H1 (cell line): ENCODE results near the gene EIF4A2. TPM values are rescaled to one million over a fixed set of nuclear protein-coding genes. Genes with fewer than 3 reads are reported as not detected.

Experiments
- BCL11A ChIP-seq, 2 experiments: IDR thresholded peaks; one replicate each; pipeline ENCODE4 v1.6.1; 2011; ENCODE audit warnings: low read depth in 2 of 2, low read length in 2 of 2, mild to moderate bottlenecking in 2 of 2
- CHD1 ChIP-seq: IDR thresholded peaks from 2 replicates; pipeline ENCODE4 v1.6.1; 2012; ENCODE audit warnings: low read depth, low read length, improper control_type of control experiment
- CTBP2 ChIP-seq: IDR thresholded peaks from 2 replicates; pipeline ENCODE4 v1.7.0; 2011; ENCODE audit warnings: borderline replicate concordance, mild to moderate bottlenecking, moderate library complexity, mixed read lengths, low read length; ENCODE audit not compliant: insufficient read depth, insufficient read length
- EP300 ChIP-seq, 2 experiments: IDR thresholded peaks; 1 replicate in 1 of 2; 2 replicates in 1 of 2; pipeline ENCODE4 v1.6.1; 2011 to 2012; ENCODE audit warnings: low read depth in 2 of 2, low read length in 2 of 2, mild to moderate bottlenecking in 2 of 2, borderline replicate concordance in 1 of 2, inconsistent platforms in 1 of 2, moderate library complexity in 1 of 2
- GABPA ChIP-seq: IDR thresholded peaks from 2 replicates; pipeline ENCODE4 v1.6.1; 2011; ENCODE audit warnings: mild to moderate bottlenecking, low read length, moderate library complexity, borderline replicate concordance; ENCODE audit not compliant: insufficient read depth
- JUN ChIP-seq: IDR thresholded peaks from 2 replicates; pipeline ENCODE4 v1.6.1; 2011; ENCODE audit warnings: low read depth, mild to moderate bottlenecking, improper control_type of control experiment, low read length
- KDM5A ChIP-seq: fragments of 200-600 bp; IDR thresholded peaks from 2 replicates; pipeline ENCODE4 v1.7.1; 2012; ENCODE audit warnings: mild to moderate bottlenecking, low read length, inconsistent platforms, mixed read lengths
- MAFK ChIP-seq: IDR thresholded peaks from 2 replicates; pipeline ENCODE4 v1.6.1; 2012; ENCODE audit warnings: low read depth, mild to moderate bottlenecking, improper control_type of control experiment, low read length
- MAX ChIP-seq: IDR thresholded peaks from 2 replicates; pipeline ENCODE4 v1.6.1; 2012; ENCODE audit warnings: inconsistent platforms
- RAD21 ChIP-seq, 2 experiments: IDR thresholded peaks in 1 of 2; conservative IDR thresholded peaks in 1 of 2; 2 replicates each; pipeline ENCODE4 v1.6.1; 2011; ENCODE audit warnings: low read depth in 2 of 2, low read length in 2 of 2, improper control_type of control experiment in 1 of 2, inconsistent platforms in 1 of 2, mild to moderate bottlenecking in 1 of 2, moderate library complexity in 1 of 2
- RBBP5 ChIP-seq: IDR thresholded peaks from 2 replicates; pipeline ENCODE4 v1.7.1; 2012; ENCODE audit warnings: low read depth, mild to moderate bottlenecking, inconsistent platforms, low read length, moderate library complexity, borderline replicate concordance
- SIN3A ChIP-seq, 2 experiments: IDR thresholded peaks in 1 of 2; conservative IDR thresholded peaks in 1 of 2; 2 replicates each; pipeline ENCODE4 v1.6.1; 2011 to 2012; ENCODE audit warnings: low read length in 2 of 2, improper control_type of control experiment in 1 of 2, low read depth in 1 of 2, mild to moderate bottlenecking in 1 of 2
- SIRT6 ChIP-seq: IDR thresholded peaks from one replicate; pipeline ENCODE4 v1.7.1; 2012; ENCODE audit warnings: low read length, inconsistent platforms
- SIX5 ChIP-seq: IDR thresholded peaks from 2 replicates; pipeline ENCODE4 v1.6.1; 2011; ENCODE audit warnings: mild to moderate bottlenecking, low read depth, low read length
- SRF ChIP-seq: IDR thresholded peaks from 2 replicates; pipeline ENCODE4 v1.6.1; 2011; ENCODE audit warnings: mild to moderate bottlenecking, low read depth, low read length, moderate library complexity
- TAF7 ChIP-seq: optimal IDR thresholded peaks from 2 replicates; pipeline ENCODE3; 2011; ENCODE audit warnings: low read depth, mild to moderate bottlenecking, inconsistent platforms, low read length, moderate library complexity, borderline replicate concordance
- TBP ChIP-seq: IDR thresholded peaks from 2 replicates; pipeline ENCODE4 v1.6.1; 2011; ENCODE audit warnings: low read depth, low read length, improper control_type of control experiment
- YY1 ChIP-seq: IDR thresholded peaks from 2 replicates; pipeline ENCODE4 v1.6.1; 2011; ENCODE audit warnings: low read depth, mild to moderate bottlenecking, low read length
- ZNF274 ChIP-seq: IDR thresholded peaks from 2 replicates; pipeline ENCODE4 v1.7.0; 2012; ENCODE audit warnings: low read length, borderline replicate concordance; ENCODE audit errors: extremely low read depth
- polyA plus RNA-seq, 7 experiments: library from polyadenylated mRNA; depleted of rRNA in 3 of 7; stranded (reverse) in 5 of 7; unstranded in 2 of 7; fragments of >200 nt in 5 of 7; fragments of 200-250 nt in 2 of 7; gene quantifications; 1 replicate in 5 of 7; 2 replicates in 1 of 7; 4 replicates in 1 of 7; pipeline versions ENCODE4 v1.2.1 to v1.2.3, GENCODE V29; 2011 to 2013; ENCODE audit warnings: missing spikeins in 2 of 7, mixed read lengths in 2 of 7
- total RNA-seq: library from RNA; stranded (reverse); fragmentation: NEBNext Ultra II Directional; extraction: Animal tissue kit (Norgen Biotek cat#: 25700); gene quantifications from 2 replicates; pipeline ENCODE4 v1.2.1, GENCODE V29; 2021
- TF ChIP-seq, protein P1 (sequence below): IDR thresholded peaks from 2 replicates; pipeline ENCODE4 v1.6.1; 2011; ENCODE audit warnings: low read depth, mild to moderate bottlenecking, low read length; ENCODE audit not compliant: insufficient read depth

Gene EIF4A2
- total and polyA plus RNA-seq, 2 of the 8 experiments (the other 6 are each of a cell fraction or from before 2014, with no cell fraction given), result 527 to 604 TPM

DNA sequence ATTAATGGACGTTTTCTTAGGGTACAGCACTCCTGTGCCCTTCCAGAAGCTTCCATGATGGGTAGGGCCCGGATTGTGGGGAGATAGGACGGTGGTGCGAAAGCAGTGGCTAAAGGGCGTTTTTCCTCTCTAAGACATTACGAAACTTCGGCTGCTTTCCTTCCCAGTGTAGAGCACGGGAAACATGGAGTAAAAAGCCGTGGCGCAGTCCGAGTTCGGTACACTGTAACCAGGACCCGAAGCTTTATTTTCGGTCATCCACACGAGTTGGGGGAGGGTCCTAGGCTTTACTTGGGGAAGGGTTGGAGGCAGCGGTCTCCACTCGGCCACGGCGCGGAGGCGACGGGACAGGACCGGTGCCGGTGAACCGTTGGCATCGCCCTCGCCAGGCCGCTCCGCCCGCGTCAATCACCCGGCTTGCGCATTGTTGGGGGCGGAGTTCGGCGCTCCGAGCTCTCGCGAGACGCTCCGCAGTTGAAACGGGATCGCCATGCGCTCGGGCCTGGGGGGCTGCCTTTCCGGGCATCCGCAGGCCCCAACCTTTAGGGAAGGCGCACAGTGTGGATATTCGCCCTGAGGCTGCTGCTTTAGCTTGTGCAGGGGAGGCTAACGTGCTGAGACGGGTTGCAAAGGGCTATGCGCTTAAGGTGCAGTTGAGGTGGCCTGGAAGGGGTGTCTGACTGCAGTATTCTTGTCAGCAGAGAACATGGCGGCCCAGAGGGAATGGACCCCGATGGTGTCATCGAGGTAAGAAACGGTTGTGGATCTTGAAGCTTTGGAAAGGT is 546 bp downstream of the EIF4A2 start (continued):
- TF ChIP-seq KDM5A (peak; percentile 29; the same call in 1 of the 2 replicates), YY1 (peak; percentile 85), JUN (no peak), BCL11A (IDR thresholded peaks at IDR 0.05; ENCODE audit: low read depth in 2 of 2, low read length in 2 of 2) (no peak), RBBP5 (no peak; the same call in 1 of the 2 replicates), RAD21 (IDR thresholded peaks at IDR 0.05 in 1 of 2, conservative IDR thresholded peaks at IDR 0.05 in 1 of 2; ENCODE audit: low read depth in 2 of 2, low read length in 2 of 2) (no peak), TAF7 (peak; percentile 31), SIX5 (no peak), MAFK (no peak), MAX (peak; percentile 55; the same call in 1 of the 2 replicates), TBP (no peak), CHD1 (peak; percentile 80), SIRT6 (peak; percentile 68), SRF (no peak), ZNF274 (no peak), SIN3A (conservative IDR thresholded peaks at IDR 0.05 in 1 of 2, IDR thresholded peaks at IDR 0.05 in 1 of 2; ENCODE audit: low read depth in 1 of 2, low read length in 2 of 2) (0 out of 4 replicates have a peak, but pooled peaks of 1 of the 2 experiments have one; percentile 50), GABPA (no peak), CTBP2 (no peak), EP300 (IDR thresholded peaks at IDR 0.05; ENCODE audit: borderline replicate concordance in 1 of 2, low read depth in 2 of 2, low read length in 2 of 2) (no peak)
- TF ChIP-seq, protein P1, sequence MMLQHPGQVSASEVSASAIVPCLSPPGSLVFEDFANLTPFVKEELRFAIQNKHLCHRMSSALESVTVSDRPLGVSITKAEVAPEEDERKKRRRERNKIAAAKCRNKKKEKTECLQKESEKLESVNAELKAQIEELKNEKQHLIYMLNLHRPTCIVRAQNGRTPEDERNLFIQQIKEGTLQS, result no peak
